ENCODE data around the gene TFPI. TPM values are rescaled to one million over a fixed set of nuclear protein-coding genes. Genes with fewer than 3 reads are reported as not detected.
A peak's percentile ranks its signal among the peaks of the same experiment; 100 is the strongest.

Gene TFPI
- total and polyA plus RNA-seq, 12 donors = 12.6 to 51.0 (median 21.0) TPM

GRCh38 chr2:187447336-187447735, 106.9 kb downstream of the TFPI start:
- ATAC-seq (no peak), DNase-seq (no peak)
- WGBS, 2 donors = 21 to 26% methylated on average over 3 of the region's 3 CpGs
- no peak for TF ChIP-seq CTCF (IDR thresholded peaks at IDR 0.05)
- Histone ChIP-seq H3K4me1 (peaks cover 0 to 15% (median 3%) of the 10 kb centered on the region in 9 donors), H3K27me3 (no peaks in the 10 kb centered on the region), H3K27ac (peak overlapping the region; percentile 8 to 76 (median 68)), H3K36me3 (no peaks in the 10 kb centered on the region), H3K4me3 (peak overlapping the region; percentile 28 to 59 (median 52)), H3K9me3 (no peaks in the 10 kb centered on the region)
- intact Hi-C loops (cut with DNase I) = loop anchor here in 5 of 10 donors (5.0 to 10.0 kb wide), 4 partner anchors 45 to 310 kb away; no protein-coding TSS in a partner anchor

- intact Hi-C loops (cut with DNase I) = loop anchor here in 5 of 10 donors (5.0 to 10.0 kb wide), 4 partner anchors 44 to 309 kb away; no protein-coding TSS in a partner anchor
- TF ChIP-seq CTCF (IDR thresholded peaks at IDR 0.05) = no peak
These were observed 107.5 kb downstream of the TFPI start for GRCh38 chr2:187446711-187447110.

GRCh38 chr2:187445051-187445450, 109.2 kb downstream of the TFPI start:
- 54 to 66% methylated on average over 6 of the region's 6 CpGs for WGBS, 2 donors
- peak overlapping the region in 5 of 10 donors; percentile 20 to 76 (median 73) for H3K27ac ChIP-seq
- DNase-seq = no peak

More at GRCh38 chr2:187446711-187447110, 107.5 kb downstream of the TFPI start:
- Histone ChIP-seq H3K9me3 (no peaks in the 10 kb centered on the region), H3K4me3 (peak overlapping the region; percentile 28 to 59 (median 52)), H3K27me3 (no peaks in the 10 kb centered on the region), H3K36me3 (no peaks in the 10 kb centered on the region), H3K4me1 (peaks cover 0 to 18% (median 3%) of the 10 kb centered on the region in 9 donors), H3K27ac (peak overlapping the region in 9 of 10 donors; percentile 8 to 76 (median 68))
- ATAC-seq (no peak), DNase-seq (no peak)
- 38 to 60% methylated on average over 1 of the region's 1 CpG for WGBS, 2 donors

GRCh38 chr2:187442778-187443177, 111.5 kb downstream of the TFPI start:
- DNase-seq (no peak), ATAC-seq (no peak)
- 39 to 59% methylated on average over 2 of the region's 2 CpGs for WGBS, 2 donors
- intact Hi-C loops (cut with DNase I) = loop anchor here in 1 of 10 donors (10.0 kb wide), 1 partner anchor 138 kb away; no protein-coding TSS in a partner anchor
- Histone ChIP-seq H3K27me3 (no peaks in the 10 kb centered on the region), H3K36me3 (peaks cover 0 to 9% (median 0%) of the 10 kb centered on the region in 9 donors), H3K4me3 (peak overlapping the region in 6 of 10 donors; percentile 7 to 59 (median 58)), H3K27ac (peak overlapping the region in 2 of 10 donors; percentile 15 to 27), H3K4me1 (peaks cover 0 to 44% (median 13%) of the 10 kb centered on the region in 9 donors), H3K9me3 (no peaks in the 10 kb centered on the region)
- no peak for TF ChIP-seq CTCF (IDR thresholded peaks at IDR 0.05)

More at GRCh38 chr2:187445051-187445450, 109.2 kb downstream of the TFPI start:
- H3K36me3 ChIP-seq = peaks cover 0 to 9% (median 0%) of the 10 kb centered on the region in 9 donors
- no peaks in the 10 kb centered on the region for H3K9me3 ChIP-seq
- intact Hi-C loops (cut with DNase I) = loop anchor here in 5 of 10 donors (5.0 to 10.0 kb wide), 4 partner anchors 43 to 308 kb away; no protein-coding TSS in a partner anchor
- H3K27me3 ChIP-seq = no peaks in the 10 kb centered on the region
- peaks cover 0 to 28% (median 5%) of the 10 kb centered on the region in 9 donors for H3K4me1 ChIP-seq
- TF ChIP-seq CTCF (IDR thresholded peaks at IDR 0.05) = no peak
- peak overlapping the region in 9 of 10 donors; percentile 1 to 59 (median 57) for H3K4me3 ChIP-seq
- ATAC-seq = no peak
